GM12872 (cell line): ENCODE measurements around the gene SIGLEC6.

Experiments
- TF ChIP-seq, protein P1 (sequence below): IDR thresholded peaks from 3 replicates; pipeline ENCODE4 v1.5.1; 2011; ENCODE audit warnings: low read depth, mild to moderate bottlenecking, low read length, moderate library complexity; ENCODE audit not compliant: insufficient read depth

SIGLEC6 gene

GRCh38 chr19:51508059-51508733 is 23.3 kb downstream of the SIGLEC6 start:
- TF ChIP-seq, protein P1, sequence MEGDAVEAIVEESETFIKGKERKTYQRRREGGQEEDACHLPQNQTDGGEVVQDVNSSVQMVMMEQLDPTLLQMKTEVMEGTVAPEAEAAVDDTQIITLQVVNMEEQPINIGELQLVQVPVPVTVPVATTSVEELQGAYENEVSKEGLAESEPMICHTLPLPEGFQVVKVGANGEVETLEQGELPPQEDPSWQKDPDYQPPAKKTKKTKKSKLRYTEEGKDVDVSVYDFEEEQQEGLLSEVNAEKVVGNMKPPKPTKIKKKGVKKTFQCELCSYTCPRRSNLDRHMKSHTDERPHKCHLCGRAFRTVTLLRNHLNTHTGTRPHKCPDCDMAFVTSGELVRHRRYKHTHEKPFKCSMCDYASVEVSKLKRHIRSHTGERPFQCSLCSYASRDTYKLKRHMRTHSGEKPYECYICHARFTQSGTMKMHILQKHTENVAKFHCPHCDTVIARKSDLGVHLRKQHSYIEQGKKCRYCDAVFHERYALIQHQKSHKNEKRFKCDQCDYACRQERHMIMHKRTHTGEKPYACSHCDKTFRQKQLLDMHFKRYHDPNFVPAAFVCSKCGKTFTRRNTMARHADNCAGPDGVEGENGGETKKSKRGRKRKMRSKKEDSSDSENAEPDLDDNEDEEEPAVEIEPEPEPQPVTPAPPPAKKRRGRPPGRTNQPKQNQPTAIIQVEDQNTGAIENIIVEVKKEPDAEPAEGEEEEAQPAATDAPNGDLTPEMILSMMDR = no peak

- TF ChIP-seq, protein P1 = no peak
Observed at GRCh38 chr19:51507640-51508058, 23.8 kb downstream of the SIGLEC6 start.

- TF ChIP-seq, protein P1 = no peak
Observed at GRCh38 chr19:51507192-51507591, 24.3 kb downstream of the SIGLEC6 start.

- TF ChIP-seq, protein P1 = no peak
Observed at GRCh38 chr19:51505904-51506303, 25.6 kb downstream of the SIGLEC6 start.

- TF ChIP-seq, protein P1 = no peak
Observed at GRCh38 chr19:51503896-51504295, 27.6 kb downstream of the SIGLEC6 start.

DNA sequence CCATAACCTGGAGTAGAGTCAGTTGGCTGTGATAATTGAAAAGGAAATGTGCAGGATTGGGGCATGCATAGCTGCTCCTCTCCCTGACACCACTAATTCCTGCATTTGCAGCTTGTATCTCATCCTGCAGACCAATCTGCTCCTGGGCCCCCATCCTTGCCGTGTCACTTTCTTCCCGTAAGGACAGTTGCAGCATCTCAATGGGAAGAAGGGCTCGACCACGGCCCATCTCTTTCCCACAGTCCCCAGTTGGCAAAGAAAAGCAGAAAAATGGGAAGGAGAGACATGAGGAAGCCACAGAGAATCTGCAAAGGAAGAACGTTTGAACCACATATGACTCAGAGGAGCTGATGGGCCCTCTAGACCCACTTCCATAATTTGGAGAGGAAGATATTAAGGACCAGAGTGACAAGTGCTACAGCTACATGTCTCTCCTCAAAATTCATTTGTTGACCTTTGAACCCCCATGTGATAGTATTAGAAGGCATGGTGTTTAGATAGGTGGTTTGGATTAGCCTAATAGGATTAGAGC is 28.1 kb downstream of the SIGLEC6 start:
- TF ChIP-seq, protein P1 = no peak

GRCh38 chr19:51501594-51502263 is 29.7 kb downstream of the SIGLEC6 start, which contains the start of gene SIGLEC12:
SIGLEC12 (minus strand) TSS chr19:51501800; CDS start chr19:51501733, 67 bp downstream.
- TF ChIP-seq, protein P1 = no peak
